Measurements from ENCODE around the gene NAT16. TPM values are rescaled to one million over a fixed set of nuclear protein-coding genes. Genes with fewer than 3 reads are reported as not detected.
"Not testable (repeated sequence)": the region's sequence is repeated elsewhere in the genome, so short reads cannot be mapped to it uniquely, and the experiment has no call there.

Gene NAT16
- polyA plus RNA-seq, 1 donor: not detected

DNA sequence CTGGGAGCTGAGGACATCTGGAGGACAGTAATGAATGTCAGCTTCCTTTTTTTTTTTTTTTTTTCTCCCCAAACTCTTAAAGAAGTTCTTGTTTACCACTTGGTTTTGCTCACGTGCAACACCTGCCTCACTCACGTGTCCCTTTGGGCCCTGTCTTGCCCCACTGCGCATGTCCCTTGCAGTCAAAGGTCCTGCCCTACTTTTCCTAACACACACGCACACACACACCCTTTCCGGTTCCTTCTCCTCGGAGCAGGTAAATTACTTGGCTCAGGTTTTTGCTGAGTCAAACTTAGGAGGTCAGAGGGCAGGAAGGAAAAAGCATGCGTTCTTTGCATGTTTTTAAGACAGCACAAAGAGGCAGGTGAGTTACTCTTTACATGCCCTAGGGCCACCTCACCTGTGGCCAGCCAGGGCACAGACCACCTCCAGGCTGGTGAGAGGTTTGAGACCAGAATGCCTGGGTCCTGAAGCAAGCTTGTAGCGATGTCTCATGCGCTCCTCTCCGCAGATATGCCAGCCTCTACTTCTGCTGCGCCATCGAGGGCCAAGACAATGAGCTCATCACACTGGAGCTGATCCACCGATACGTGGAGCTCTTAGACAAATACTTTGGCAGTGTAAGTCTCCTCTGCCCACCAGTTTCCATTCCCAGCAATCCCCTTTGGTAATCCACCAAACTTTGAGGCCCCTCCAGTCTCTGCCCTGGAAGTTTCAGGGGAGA lies 23.1 kb downstream of the NAT16 start:
- no peak for DNase-seq

DNA sequence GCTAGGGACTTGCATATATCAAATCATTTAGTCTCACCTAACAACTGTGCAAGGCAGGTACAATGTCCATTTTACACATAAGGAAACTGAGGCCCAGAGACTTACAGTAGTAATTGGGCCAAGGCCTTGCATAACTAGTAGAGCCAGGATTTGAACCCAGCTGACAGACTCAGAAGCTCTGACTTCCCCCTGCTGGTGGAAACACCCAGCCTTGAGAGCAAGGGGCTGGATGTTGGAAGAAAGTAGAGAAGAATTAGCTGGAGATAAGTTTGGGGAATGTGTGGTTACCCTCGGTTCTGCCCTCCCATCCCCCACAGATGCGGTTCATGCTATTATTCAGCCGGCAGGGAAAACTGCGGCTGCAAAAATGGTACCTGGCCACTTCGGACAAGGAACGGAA lies 23.8 kb downstream of the NAT16 start:
- no peak for DNase-seq

GRCh38 chr7:101155303-101155702 lies 24.8 kb downstream of the NAT16 start:
- no peak for DNase-seq

GRCh38 chr7:101154693-101155102 lies 25.4 kb downstream of the NAT16 start:
- no peak for DNase-seq

- DNase-seq: peak; percentile 94
Measured at GRCh38 chr7:101153969-101154692, 26.0 kb downstream of the NAT16 start, which contains the start of gene AP1S1. AP1S1 (plus strand) TSS chr7:101154476; CDS start chr7:101154515, 39 bp downstream.

DNA sequence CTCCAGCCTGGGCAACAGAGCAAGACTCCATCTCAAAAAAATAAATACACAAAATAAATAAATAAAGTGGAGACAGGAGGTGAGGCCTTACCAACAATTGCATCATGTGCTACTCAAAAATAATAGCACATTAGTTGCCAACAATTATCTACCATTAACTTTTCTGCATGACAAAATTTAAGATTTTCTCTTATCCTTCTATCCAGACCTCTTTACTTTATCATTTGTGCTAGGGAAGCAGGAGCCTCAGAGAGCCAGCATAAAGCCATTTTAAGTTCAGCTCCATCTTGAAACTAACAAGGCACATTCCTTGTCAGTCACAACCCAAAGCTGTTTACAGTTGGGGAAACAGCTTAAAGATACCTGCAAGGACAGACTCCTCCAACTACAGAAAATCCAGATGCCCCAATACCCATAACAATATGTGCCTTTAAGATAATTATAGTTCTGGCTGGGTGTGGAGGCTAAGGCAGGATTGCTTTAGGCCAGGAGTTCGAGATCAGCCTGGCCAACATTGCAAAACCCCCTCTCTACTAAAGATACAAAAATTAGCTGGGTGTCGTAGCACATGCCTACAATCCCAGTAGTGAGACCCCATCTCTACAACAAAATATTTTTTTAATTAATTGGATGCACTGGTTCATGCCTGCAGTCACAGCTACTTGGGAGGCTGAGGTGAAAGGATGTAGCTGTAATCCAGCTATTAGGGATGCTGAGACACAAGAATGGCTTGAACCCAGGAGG lies 28.0 kb downstream of the NAT16 start:
- DNase-seq: no peak

DNA sequence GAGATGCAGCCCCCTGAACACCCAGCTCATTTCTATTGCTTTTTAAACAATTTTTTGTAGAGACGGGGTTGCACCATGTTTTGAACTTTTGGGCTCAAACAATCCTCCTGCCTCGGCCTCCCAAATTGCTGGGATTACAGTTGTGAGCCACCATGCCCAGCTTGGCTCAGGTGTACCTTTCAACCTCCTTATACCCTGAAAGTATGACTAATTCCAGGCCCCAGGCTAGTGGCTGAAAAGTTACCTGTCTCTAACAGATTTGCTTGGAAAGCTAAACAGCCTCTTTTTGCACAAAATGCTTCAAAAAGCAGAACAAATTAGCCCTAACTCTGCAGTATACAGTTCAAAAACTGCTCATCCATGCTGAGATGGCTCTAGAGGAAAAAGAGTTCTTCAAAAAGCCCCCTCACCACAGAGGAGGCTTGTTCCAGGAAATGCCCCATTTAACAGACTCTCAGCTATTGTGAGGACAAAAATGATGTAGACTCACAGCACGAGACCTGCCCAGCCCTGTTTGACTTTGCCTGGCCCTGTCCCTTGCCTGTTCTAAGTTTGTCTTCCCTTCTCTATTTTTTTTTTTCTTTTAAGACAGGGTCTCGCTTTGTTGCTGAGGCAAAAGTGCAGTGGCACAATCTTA lies 39.2 kb downstream of the NAT16 start:
- DNase-seq: no peak

- DNase-seq: no peak
Measured at GRCh38 chr7:101140339-101140699, 39.8 kb downstream of the NAT16 start.

DNA sequence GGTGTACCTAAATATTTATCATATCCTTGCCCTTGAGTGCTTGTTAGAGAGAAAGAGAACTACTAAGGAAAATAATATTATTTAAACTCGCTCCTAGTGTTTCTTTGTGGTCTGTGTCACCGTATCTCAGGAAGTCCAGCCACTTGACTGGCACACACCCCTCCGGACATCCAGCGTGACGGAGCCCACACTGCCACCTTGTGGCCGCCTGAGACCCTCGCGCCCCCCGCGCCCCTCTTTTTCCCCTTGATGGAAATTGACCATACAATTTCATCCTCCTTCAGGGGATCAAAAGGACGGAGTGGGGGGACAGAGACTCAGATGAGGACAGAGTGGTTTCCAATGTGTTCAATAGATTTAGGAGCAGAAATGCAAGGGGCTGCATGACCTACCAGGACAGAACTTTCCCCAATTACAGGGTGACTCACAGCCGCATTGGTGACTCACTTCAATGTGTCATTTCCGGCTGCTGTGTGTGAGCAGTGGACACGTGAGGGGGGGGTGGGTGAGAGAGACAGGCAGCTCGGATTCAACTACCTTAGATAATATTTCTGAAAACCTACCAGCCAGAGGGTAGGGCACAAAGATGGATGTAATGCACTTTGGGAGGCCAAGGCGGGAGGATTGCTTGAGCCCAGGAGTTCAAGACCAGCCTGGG lies 41.8 kb downstream of the NAT16 start:
- DNase-seq: peak; percentile 49

DNA sequence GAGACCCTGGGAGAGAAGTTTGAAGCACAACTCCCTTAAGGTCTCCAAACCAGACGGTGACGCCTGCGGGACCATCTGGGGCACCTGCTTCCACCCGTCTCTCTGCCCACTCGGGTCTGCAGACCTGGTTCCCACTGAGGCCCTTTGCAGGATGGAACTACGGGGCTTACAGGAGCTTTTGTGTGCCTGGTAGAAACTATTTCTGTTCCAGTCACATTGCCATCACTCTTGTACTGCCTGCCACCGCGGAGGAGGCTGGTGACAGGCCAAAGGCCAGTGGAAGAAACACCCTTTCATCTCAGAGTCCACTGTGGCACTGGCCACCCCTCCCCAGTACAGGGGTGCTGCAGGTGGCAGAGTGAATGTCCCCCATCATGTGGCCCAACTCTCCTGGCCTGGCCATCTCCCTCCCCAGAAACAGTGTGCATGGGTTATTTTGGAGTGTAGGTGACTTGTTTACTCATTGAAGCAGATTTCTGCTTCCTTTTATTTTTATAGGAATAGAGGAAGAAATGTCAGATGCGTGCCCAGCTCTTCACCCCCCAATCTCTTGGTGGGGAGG lies 42.4 kb downstream of the NAT16 start:
- no peak for DNase-seq

GRCh38 chr7:101134399-101134980 lies 45.6 kb downstream of the NAT16 start:
- no peak for DNase-seq

GRCh38 chr7:101133621-101134398 lies 46.3 kb downstream of the NAT16 start:
- DNase-seq: no peak

DNA sequence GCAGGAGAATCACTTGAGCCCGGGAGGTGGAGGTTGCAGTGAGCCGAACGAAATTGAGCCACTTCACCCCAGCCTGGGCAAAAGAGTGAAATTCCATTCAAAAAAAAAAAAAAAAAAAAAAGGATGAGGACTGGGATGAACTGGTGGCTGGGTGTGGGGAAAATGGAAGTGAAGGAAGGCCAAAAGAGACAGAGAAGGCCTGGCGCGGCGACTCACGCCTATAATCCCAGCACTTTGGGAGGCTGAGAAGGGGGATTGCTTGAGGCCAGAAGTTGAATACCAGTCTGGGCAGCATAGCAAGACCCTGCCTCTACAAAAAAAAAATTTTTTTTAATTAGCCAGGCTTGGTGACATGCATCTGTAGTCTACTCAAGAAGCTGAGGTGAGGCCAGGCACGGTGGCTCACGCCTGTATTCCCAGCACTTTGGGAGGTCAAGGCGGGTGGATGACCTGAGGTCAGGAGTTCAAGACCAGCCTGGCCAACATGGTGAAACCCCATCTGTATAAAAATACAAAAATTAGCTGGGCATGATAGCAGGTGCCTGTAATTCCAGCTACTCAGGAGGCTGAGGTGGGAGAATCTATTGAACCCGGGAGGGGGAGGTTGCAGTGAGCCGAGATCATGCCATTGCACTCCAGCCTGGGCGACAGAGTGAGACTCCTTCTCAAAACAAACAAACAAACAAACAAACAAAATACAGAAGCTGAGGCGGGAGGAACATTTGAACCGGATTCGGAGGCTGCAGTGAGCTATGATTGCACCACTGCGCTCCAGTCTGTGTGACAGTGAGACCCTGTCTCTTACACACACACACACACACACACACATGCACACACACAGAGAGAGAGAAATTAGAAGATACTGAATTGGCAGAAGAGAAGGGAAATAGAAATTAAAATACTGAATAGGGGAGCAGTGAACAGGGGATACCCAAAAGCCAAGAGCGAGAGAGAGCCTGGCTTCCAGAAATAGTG lies 47.2 kb downstream of the NAT16 start:
- not testable (repeated sequence) for DNase-seq

GRCh38 chr7:101129603-101130117 lies 50.4 kb downstream of the NAT16 start:
- DNase-seq: no peak

GRCh38 chr7:101128040-101128834 lies 51.9 kb downstream of the NAT16 start:
- no peak for DNase-seq

DNA sequence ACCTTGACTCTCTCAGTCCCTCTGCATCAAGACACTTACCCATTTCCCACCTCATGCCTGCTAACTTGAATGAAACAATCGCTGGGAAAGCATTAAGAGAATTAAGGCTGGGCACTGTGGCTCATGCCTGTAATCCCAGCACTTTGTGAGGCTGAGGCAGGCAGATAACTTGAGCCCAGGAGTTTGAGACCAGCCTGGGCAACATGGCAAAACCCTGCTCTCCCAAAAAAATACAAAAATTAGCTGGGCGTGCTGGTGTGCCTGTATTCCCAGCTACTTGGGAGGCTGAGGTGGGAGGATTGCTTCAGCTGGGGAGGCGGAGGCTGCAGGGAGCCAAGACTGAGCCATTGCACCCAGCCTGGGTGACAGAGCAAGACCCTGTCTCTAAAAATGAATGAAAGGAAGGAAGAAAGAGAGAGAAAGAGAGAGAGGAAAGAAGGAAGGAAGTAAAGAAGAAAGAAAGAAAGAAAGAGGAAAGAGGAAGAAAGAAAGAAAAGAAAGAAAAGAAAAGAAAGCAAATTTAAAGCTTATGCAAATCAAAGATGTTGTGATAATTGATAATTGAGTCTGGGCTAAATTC lies 52.5 kb downstream of the NAT16 start:
- no peak for DNase-seq

DNA sequence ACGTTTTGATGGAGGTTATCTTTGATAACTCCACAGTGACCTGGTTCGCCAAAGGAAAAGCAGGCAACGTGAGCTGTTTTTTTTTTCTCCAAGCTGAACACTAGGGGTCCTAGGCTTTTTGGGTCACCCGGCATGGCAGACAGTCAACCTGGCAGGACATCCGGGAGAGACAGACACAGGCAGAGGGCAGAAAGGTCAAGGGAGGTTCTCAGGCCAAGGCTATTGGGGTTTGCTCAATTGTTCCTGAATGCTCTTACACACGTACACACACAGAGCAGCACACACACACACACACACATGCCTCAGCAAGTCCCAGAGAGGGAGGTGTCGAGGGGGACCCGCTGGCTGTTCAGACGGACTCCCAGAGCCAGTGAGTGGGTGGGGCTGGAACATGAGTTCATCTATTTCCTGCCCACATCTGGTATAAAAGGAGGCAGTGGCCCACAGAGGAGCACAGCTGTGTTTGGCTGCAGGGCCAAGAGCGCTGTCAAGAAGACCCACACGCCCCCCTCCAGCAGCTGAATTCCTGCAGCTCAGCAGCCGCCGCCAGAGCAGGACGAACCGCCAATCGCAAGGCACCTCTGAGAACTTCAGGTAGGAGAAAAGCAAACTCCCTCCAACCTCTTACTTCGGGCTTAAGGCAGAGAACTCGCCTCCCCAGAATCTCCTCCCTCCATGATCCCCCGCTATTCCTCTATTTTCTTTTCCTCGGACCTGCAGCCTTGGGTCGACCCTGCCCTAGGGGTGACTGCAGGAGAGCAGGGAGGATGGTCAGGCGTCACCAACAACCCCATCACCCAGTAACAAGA lies 53.2 kb downstream of the NAT16 start, which contains the start of gene SERPINE1:
TSS of gene SERPINE1 (plus strand) at position 454 of the 809 bp plus-strand sequence. CDS start 1,290 bp downstream, outside the sequence.
- DNase-seq: peak; percentile 87
